K562 treated with DMSO at 1 percent for 12 hours (cell line): ENCODE results near the gene RAB19. TPM values are rescaled to one million over a fixed set of nuclear protein-coding genes. Genes with fewer than 3 reads are reported as not detected.

ENCODE experiments used
- total RNA-seq: library from RNA; unstranded; fragments of 300-600 nt; gene quantifications from 2 replicates; pipeline ENCODE4 v1.2.3, GENCODE V29; 2022; ENCODE audit not compliant: insufficient read depth

The RAB19 gene
- total RNA-seq, result not detected in 2 replicates

GRCh38 chr7:140403878-140404564 is at the start of gene RAB19:
TSS of gene RAB19 (plus strand) at chr7:140404058. CDS start at chr7:140407647, 3,589 bp downstream.

GRCh38 chr7:140397784-140398750 is 5.8 kb upstream of the RAB19 start, which contains the start of gene SLC37A3:
TSS of gene SLC37A3 (minus strand) at chr7:140398530. CDS start at chr7:140382526, 16,004 bp downstream.

Other genes with a start within 250 kb of the RAB19 start
- 2.2 and 11.2 TPM in 2 replicates for gene KDM7A, start 227.1 kb upstream of the RAB19 start, total RNA-seq
- gene SLC37A3, start 5.5 kb upstream of the RAB19 start, total RNA-seq, result 9.1 and 37.3 TPM in 2 replicates
- 66.9 and 123 TPM in 2 replicates for gene MKRN1, start 75.4 kb downstream of the RAB19 start, total RNA-seq
- gene DENND2A, start 236.8 kb downstream of the RAB19 start, total RNA-seq, result not detected in 2 replicates